GM19099 (cell line): Measurements from ENCODE around the gene SUCLG2.

Source experiments
- POLR2A ChIP-seq: IDR thresholded peaks from 3 replicates; pipeline ENCODE4 v1.6.1; 2011; ENCODE audit warnings: low read depth; ENCODE audit not compliant: insufficient read length; ENCODE audit errors: extremely low read depth

Gene SUCLG2

DNA sequence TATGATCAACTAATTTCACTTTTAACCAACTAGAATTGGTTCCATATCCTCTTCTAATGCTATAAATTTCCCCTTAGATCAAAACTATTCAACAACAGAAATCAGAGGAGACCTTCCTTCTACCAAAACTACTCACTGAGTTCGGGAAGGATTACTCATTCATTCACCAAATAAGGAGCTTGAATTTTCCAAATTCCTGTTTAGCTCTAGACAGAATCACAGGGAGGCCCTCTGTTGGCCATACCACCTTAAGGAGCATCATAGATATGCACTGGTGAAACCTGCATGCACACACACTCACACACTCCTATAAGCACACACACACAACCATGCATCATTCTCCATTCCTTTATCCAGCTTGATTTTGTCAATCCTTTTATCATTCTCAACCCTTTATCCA, 49.0 kb downstream of the SUCLG2 start:
- TF ChIP-seq POLR2A: no peak

- no peak for TF ChIP-seq POLR2A
Measured at GRCh38 chr3:67602816-67603215, 51.6 kb downstream of the SUCLG2 start.

- TF ChIP-seq POLR2A: no peak
Measured at GRCh38 chr3:67601919-67602608, 52.3 kb downstream of the SUCLG2 start.

- TF ChIP-seq POLR2A: no peak
Measured at GRCh38 chr3:67601385-67601784, 53.0 kb downstream of the SUCLG2 start.

DNA sequence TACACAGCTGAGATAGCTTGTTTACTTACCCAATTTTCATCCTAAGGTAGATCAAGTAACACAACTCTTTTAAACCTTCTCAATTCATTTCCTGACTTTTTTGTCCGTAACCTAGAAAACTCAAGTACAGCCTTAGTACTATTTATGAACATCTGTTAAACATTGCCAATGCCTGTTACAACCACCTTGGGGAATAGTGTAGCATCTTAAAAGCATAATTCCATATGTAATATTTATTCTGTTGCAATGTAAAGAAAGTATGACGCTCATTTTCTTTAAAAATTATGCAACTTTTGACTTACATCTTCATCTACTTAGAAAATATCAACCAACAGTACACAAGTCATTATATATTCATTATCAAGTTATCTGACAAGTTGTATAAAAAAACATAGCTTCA, 54.6 kb downstream of the SUCLG2 start:
- no peak for TF ChIP-seq POLR2A

DNA sequence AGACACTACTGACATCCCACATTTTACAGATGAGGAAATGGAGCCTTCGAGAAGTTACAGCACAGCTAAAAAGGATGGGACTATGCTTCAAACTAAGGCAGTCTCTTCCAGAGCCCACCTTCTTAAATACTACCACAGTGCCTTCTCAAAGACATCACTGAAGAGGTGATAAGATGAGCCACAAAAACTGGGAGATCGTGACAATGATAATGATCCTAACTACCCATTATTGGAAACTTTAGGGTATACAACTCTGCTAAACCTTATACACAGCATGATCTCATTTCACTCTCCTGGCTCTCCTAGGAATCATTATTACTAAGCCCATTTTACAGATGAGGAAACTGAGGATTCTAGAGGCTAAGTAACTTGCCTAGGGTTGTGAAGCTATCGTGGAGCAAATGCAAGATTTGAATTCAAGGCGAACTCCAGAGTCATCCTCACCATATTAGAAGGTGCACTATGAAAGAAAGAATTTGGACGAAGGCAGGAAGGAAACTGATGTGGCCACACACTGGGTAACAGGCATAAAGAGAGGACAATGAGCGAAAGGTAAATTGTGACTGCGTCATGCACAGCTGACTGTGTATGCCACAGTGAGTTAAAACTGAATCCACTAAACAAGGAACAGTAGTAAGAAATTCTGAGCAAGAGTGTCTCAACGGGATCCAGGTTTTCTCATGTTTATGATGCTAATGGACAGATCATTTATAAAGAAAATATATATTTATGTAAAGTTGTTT, 55.4 kb downstream of the SUCLG2 start:
- TF ChIP-seq POLR2A: no peak

GRCh38 chr3:67595424-67595823, 59.0 kb downstream of the SUCLG2 start:
- TF ChIP-seq POLR2A: no peak

DNA sequence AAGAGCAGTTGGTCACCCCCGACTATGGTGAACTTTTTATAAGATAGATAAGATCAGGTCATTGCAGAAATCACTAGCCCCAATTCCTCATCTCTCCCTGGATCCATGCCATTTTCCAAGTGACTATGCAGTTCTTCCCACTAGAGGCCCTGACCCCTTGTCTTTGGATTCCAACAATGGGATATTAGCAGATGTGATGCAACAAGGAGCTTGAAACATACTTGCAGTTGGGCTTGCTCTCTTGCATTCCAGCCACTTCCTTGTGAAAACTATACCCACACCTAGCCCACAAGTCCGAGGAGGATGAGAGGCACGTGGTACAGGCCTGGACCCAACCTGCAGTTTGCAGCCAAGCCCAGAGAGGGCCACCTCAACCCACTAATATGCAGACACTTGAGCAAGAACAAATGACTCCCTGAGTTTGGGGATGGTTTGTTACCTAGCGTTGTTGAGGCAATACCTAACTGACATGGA, 60.6 kb downstream of the SUCLG2 start:
- no peak for TF ChIP-seq POLR2A

GRCh38 chr3:67592057-67592456, 62.4 kb downstream of the SUCLG2 start:
- no peak for TF ChIP-seq POLR2A

DNA sequence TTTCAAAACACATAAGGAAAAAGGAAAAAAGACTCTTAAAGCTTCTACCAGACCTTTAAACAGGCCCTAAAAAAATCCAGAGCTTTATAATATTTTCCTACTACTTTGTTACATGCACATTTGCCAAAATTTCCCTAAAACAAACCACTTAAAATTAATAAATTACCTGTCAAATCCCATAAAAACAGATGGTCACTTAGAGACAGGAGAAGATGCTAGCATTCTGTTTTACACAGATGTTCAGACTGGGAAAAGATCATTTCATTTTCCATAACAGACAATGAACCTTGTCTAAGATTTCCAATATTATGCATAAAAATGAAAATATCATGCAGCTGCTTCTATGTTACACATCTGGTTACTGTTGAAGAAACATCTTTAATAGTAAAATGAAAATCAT, 66.6 kb downstream of the SUCLG2 start:
- no peak for TF ChIP-seq POLR2A

GRCh38 chr3:67587301-67587700, 67.1 kb downstream of the SUCLG2 start:
- no peak for TF ChIP-seq POLR2A

DNA sequence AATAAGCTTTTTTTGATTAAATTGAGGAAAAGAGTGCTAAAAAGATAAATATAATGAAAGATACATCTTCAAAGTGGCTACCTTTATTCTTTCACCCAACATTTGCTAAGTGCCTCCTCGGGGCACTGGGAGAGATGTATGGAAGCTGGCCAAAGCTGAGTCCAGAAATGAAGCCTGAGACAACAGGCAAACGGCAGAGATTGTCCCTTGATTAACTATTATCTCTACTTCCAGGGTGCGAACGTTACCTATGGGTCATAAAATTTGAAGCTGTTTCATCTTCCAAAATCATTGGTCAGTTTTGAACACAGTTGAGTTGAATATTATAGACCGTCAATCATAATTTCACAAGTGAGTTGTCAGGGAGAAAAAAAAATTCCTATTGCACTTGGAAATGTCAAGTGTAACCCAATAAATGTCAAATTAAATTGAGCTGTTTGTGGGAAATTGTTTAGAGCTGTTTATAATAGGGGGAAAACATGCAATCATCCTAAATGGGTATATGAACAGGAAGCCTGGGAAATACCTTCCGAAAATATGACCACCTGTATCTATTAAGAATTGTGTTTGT, 73.9 kb downstream of the SUCLG2 start:
- TF ChIP-seq POLR2A: no peak

DNA sequence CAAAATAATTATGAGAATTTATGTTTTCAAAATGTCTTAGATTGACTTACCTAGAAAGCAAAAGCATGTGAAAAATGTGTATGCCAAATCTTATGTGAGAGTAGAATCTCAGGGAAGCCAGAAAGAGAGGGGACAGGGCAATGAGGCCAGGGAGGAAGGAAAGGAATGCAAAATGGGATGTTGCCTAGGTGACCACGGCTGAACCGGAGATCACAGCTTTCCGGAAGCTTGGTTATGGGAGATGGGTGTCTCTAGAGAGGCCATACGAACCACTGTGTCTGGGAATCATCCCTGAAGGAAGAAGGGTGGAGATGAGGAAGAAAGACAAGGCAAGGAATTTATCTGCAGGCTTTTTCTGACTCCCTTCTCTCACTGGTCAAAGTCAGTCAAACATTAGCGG, 76.0 kb downstream of the SUCLG2 start:
- no peak for TF ChIP-seq POLR2A

GRCh38 chr3:67576441-67576840, 78.0 kb downstream of the SUCLG2 start:
- TF ChIP-seq POLR2A: no peak

GRCh38 chr3:67569324-67569723, 85.1 kb downstream of the SUCLG2 start:
- TF ChIP-seq POLR2A: no peak

DNA sequence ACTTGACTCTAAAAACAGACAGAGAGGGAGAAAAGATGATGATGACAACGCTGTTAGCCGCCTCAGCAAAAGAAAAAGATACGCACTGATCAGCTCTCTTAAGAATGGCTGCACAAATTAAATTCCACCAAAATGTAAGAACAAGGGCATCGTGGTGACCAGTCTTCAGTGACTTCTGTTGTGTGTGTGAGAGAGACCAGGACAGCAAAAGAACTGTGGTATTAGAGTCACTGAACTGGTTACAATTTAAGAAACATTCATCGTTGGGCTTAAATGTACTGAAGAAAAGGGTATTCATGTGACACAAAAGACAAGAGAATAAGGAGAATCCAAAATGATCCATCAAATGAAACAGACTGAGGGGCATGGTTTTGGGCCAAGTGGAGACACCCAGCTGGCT, 86.5 kb downstream of the SUCLG2 start:
- TF ChIP-seq POLR2A: no peak

GRCh38 chr3:67564973-67565372, 89.4 kb downstream of the SUCLG2 start:
- TF ChIP-seq POLR2A: no peak

DNA sequence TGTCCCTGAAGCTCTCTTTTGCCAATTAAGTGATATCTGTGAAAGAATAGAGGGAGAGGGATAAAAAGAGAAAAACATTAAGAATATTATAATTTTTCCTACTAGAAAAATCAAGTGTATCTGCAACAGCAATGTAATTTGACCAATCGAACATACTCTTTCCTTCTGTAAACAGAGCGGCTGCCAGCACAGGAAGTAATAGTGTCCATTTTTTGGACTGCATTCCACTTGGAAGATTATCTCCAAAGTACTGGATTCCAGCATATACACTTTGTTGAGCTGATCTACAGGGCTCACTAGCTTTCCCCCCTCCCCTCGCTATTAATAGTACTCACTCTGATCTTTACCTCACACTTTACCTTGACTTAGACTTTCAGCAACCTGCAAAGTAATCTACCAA, 90.4 kb downstream of the SUCLG2 start:
- TF ChIP-seq POLR2A: no peak
